Panc1 (cell line): ENCODE measurements around the gene CXCR3. TPM values are rescaled to one million over a fixed set of nuclear protein-coding genes. Genes with fewer than 3 reads are reported as not detected.

ENCODE experiments used
- ATAC-seq: fragments of 200-7000 bp; cut with Tn5 transposase; 2 replicates; pipeline ENCODE4 v1.9.1; 2020; ENCODE audit warnings: mild to moderate bottlenecking, moderate library complexity
- BruUV-seq: library from RNA; stranded (reverse); fragments of 400-500 nt; replicated peaks from 2 replicates; lab custom pipeline; 2021; lab: Mats Ljungman, UMichigan
- CTCF ChIA-PET: fragments of 300-600 bp; sonication (Branson Sonifier 250); formaldehyde crosslinking; loops from one replicate; lab custom pipeline; 2022; ENCODE audit warnings: antibody characterized with exemption; lab: Charles Lee
- POLR2A ChIA-PET: fragments of 300-600 bp; sonication (Branson Sonifier 250); formaldehyde crosslinking; loops from one replicate; lab custom pipeline; 2022; ENCODE audit warnings: antibody characterized with exemption; lab: Charles Lee
- DNase-seq: peaks from one replicate; pipeline ENCODE4 v3.0.0-alpha.2; 2010; ENCODE audit warnings: low read depth, low spot score
- H3K27ac ChIP-seq: 2 replicates; pipeline ENCODE4 v1.5.1; 2011; ENCODE audit warnings: mild to moderate bottlenecking, low read length, inconsistent platforms
- H3K27me3 ChIP-seq: fragments of 200-500 bp; sonication (Bioruptor generic); 2 replicates; pipeline ENCODE4 v1.6.0; 2014; ENCODE audit warnings: low read length, inconsistent platforms; ENCODE audit not compliant: control insufficient read depth, insufficient read depth
- H3K36me3 ChIP-seq: fragments of 200-500 bp; sonication (Bioruptor generic); 2 replicates; pipeline ENCODE4 v1.5.1; 2014; ENCODE audit warnings: inconsistent platforms, mild to moderate bottlenecking, low read length, moderate library complexity; ENCODE audit not compliant: control insufficient read depth, insufficient read depth
- H3K4me1 ChIP-seq: 2 replicates; pipeline ENCODE4 v1.5.1; 2011; ENCODE audit warnings: inconsistent platforms, mild to moderate bottlenecking, low read length, moderate library complexity; ENCODE audit not compliant: control insufficient read depth, insufficient read depth
- H3K4me3 ChIP-seq, 2 experiments: 2 replicates each; pipeline ENCODE4 v1.5.1; 2011 to 2012; ENCODE audit warnings: low read depth in 2 of 2, low read length in 2 of 2, mild to moderate bottlenecking in 2 of 2, inconsistent platforms in 1 of 2, moderate library complexity in 1 of 2
- H3K9me3 ChIP-seq: fragments of 200-500 bp; sonication (Bioruptor generic); 2 replicates; pipeline ENCODE4 v1.5.1; 2014; ENCODE audit warnings: low read depth, mild to moderate bottlenecking, inconsistent platforms, low read length, moderate library complexity; ENCODE audit not compliant: control insufficient read depth, insufficient read depth
- POLR2AphosphoS5 ChIP-seq: IDR thresholded peaks from 2 replicates; pipeline ENCODE4 v1.6.1; 2012; ENCODE audit warnings: mild to moderate bottlenecking, low read depth, low read length, moderate library complexity
- REST ChIP-seq, 2 experiments: IDR thresholded peaks; 2 replicates each; pipeline ENCODE4 v1.6.1; 2011 to 2012; ENCODE audit warnings: low read depth in 2 of 2, control low read depth in 1 of 2, low read length in 1 of 2, mild to moderate bottlenecking in 1 of 2, moderate library complexity in 1 of 2; ENCODE audit not compliant: insufficient read depth in 1 of 2
- SIN3A ChIP-seq: IDR thresholded peaks from 2 replicates; pipeline ENCODE4 v1.6.1; 2012; ENCODE audit warnings: low read depth, mild to moderate bottlenecking, low read length, moderate library complexity, borderline replicate concordance; ENCODE audit not compliant: insufficient read depth
- TCF7L2 ChIP-seq: IDR thresholded peaks from 2 replicates; pipeline ENCODE4 v1.6.1; 2011; ENCODE audit warnings: mild to moderate bottlenecking, low read depth, low read length, inconsistent platforms
- in situ Hi-C: cut with HindIII; loops from 2 replicates; pipeline ENCODE4 v1.10.0; 2016; ENCODE audit warnings: low sequenced_read_pairs, low pct_unique_long_range_greater_than_20kb
- intact Hi-C: fragments of 100-400 bp; cut with micrococcal nuclease; formaldehyde crosslinking; loops from one replicate; pipeline ENCODE4 v1.10.0; 2022; ENCODE audit not compliant: unreplicated experiment
- total RNA-seq: library from RNA; stranded (reverse); gene quantifications from one replicate; pipeline ENCODE4 v1.2.1, GENCODE V29; 2021; ENCODE audit not compliant: unreplicated experiment
- TF ChIP-seq, protein P1 (sequence below): fragments of 450-650 bp; IDR thresholded peaks from 2 replicates; pipeline ENCODE4 v1.5.1; 2017; ENCODE audit warnings: mild to moderate bottlenecking

CXCR3 gene
- total RNA-seq, 1 experiment from 2014 or later = not detected

- intact Hi-C loops = no loop called here
- CTCF ChIA-PET = no interaction called here
- ATAC-seq = no peak
- no peaks in the 10 kb centered on the region for H3K36me3 ChIP-seq
- H3K27ac ChIP-seq = no peak overlapping the region
- TF ChIP-seq TCF7L2 (no peak), SIN3A (no peak), POLR2AphosphoS5 (no peak), REST (IDR thresholded peaks at IDR 0.05; ENCODE audit: insufficient read depth in 1 of 2, low read depth in 2 of 2, low read length in 1 of 2) (no peak)
- TF ChIP-seq, protein P1, sequence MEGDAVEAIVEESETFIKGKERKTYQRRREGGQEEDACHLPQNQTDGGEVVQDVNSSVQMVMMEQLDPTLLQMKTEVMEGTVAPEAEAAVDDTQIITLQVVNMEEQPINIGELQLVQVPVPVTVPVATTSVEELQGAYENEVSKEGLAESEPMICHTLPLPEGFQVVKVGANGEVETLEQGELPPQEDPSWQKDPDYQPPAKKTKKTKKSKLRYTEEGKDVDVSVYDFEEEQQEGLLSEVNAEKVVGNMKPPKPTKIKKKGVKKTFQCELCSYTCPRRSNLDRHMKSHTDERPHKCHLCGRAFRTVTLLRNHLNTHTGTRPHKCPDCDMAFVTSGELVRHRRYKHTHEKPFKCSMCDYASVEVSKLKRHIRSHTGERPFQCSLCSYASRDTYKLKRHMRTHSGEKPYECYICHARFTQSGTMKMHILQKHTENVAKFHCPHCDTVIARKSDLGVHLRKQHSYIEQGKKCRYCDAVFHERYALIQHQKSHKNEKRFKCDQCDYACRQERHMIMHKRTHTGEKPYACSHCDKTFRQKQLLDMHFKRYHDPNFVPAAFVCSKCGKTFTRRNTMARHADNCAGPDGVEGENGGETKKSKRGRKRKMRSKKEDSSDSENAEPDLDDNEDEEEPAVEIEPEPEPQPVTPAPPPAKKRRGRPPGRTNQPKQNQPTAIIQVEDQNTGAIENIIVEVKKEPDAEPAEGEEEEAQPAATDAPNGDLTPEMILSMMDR = no peak
- H3K4me1 ChIP-seq = no peaks in the 10 kb centered on the region
- POLR2A ChIA-PET = no interaction called here
- in situ Hi-C loops = no loop called here
- H3K4me3 ChIP-seq = no peak overlapping the region
- no peaks in the 10 kb centered on the region for H3K9me3 ChIP-seq
- no peaks in the 10 kb centered on the region for H3K27me3 ChIP-seq
- DNase-seq = no peak
- no TSS peak for BruUV-seq
Observed at GRCh38 chrX:71634366-71634765, 16.1 kb upstream of the CXCR3 start.

GRCh38 chrX:71632923-71633657 is 14.8 kb upstream of the CXCR3 start:
- Histone ChIP-seq H3K9me3 (no peaks in the 10 kb centered on the region), H3K27ac (no peak overlapping the region), H3K36me3 (no peaks in the 10 kb centered on the region), H3K4me3 (no peak overlapping the region), H3K4me1 (no peaks in the 10 kb centered on the region), H3K27me3 (no peaks in the 10 kb centered on the region)
- POLR2A ChIA-PET = no interaction called here
- no peak for TF ChIP-seq SIN3A
- no peak for TF ChIP-seq POLR2AphosphoS5
- TF ChIP-seq TCF7L2 = no peak
- TF ChIP-seq, protein P1 = no peak
- no peak for TF ChIP-seq REST (IDR thresholded peaks at IDR 0.05; ENCODE audit: insufficient read depth in 1 of 2, low read depth in 2 of 2, low read length in 1 of 2)
- no TSS peak for BruUV-seq
- in situ Hi-C loops (no loop called here), intact Hi-C loops (no loop called here)
- DNase-seq (no peak), ATAC-seq (no peak)
- CTCF ChIA-PET = no interaction called here
